Ascending aorta (tissue), 2 donors: ENCODE measurements around the gene SCIN. TPM values are rescaled to one million over a fixed set of nuclear protein-coding genes. Genes with fewer than 3 reads are reported as not detected.

Experiments
- DNase-seq, 2 donors: peaks; one replicate each; pipeline ENCODE4 v3.0.0-alpha.2; 2019; ENCODE audit warnings: low spot score in 2 of 2
- H3K27ac ChIP-seq, 2 donors: fragments of 200-600 bp; sonication (generic); one replicate each; pipeline ENCODE4 v1.5.1; 2016 to 2017; ENCODE audit warnings: mild to moderate bottlenecking in 1 of 2
- H3K27me3 ChIP-seq: fragments of 200-600 bp; sonication (generic); one replicate; pipeline ENCODE4 v1.5.1; 2017
- H3K36me3 ChIP-seq, 2 donors: fragments of 200-600 bp; sonication (generic); one replicate each; pipeline ENCODE4 v1.5.1; 2016
- H3K4me1 ChIP-seq, 2 donors: fragments of 200-600 bp; sonication (generic); one replicate each; pipeline ENCODE4 v1.5.1; 2016 to 2017; ENCODE audit warnings: mild to moderate bottlenecking in 1 of 2
- H3K4me3 ChIP-seq, 2 donors: fragments of 200-600 bp; sonication (generic); one replicate each; pipeline ENCODE4 v1.5.1; 2016 to 2017; ENCODE audit warnings: mild to moderate bottlenecking in 1 of 2
- H3K9me3 ChIP-seq, 2 donors: fragments of 200-600 bp; sonication (generic); one replicate each; pipeline ENCODE4 v1.5.1; 2016
- intact Hi-C: fragments of 100-400 bp; cut with DNase I; formaldehyde crosslinking; loops from one replicate; pipeline ENCODE4 v1.15.1; 2023
- total RNA-seq: library from RNA; depleted of rRNA; stranded (reverse); fragments of >200 nt; gene quantifications from one replicate; pipeline ENCODE4 v1.1.0, GENCODE V29; 2016
- TF ChIP-seq, protein P1 (sequence below), 3 experiments: fragments of 200-600 bp in 2 of 3; fragments of 450-650 bp in 1 of 3; sonication (generic) in 2 of 3; IDR thresholded peaks; one replicate each; pipeline ENCODE4 v1.5.1; 2016 to 2019; ENCODE audit warnings: antibody characterized with exemption in 3 of 3, mild to moderate bottlenecking in 1 of 3, moderate library complexity in 1 of 3

The SCIN gene
- total RNA-seq, 1 donor from 2014 or later = not detected

DNA sequence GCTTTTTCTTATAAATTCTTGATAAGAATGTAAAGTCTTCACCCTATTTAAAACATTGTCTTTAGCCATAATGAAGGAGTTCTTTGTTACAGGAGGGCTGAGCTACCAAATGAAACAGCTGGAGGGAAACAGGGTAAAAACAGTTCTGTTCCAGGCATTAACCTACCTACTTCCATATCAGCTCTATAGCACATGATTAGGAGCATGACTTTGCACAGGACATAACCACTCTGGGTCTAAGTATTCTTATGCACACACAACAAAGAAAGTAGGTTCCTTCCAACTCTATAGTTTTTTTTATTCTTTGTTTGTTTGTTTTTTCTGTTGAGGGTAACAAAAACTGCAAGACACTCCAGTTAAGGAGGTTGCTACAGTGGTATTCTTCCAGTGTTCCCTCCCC, 52.7 kb downstream of the SCIN start:
- Histone ChIP-seq H3K4me3 (no peak overlapping the region), H3K36me3 (no peaks in the 10 kb centered on the region), H3K27ac (no peak overlapping the region), H3K4me1 (no peaks in the 10 kb centered on the region), H3K27me3 (no peaks in the 10 kb centered on the region), H3K9me3 (no peaks in the 10 kb centered on the region)
- intact Hi-C loops = no loop called here
- TF ChIP-seq, protein P1, sequence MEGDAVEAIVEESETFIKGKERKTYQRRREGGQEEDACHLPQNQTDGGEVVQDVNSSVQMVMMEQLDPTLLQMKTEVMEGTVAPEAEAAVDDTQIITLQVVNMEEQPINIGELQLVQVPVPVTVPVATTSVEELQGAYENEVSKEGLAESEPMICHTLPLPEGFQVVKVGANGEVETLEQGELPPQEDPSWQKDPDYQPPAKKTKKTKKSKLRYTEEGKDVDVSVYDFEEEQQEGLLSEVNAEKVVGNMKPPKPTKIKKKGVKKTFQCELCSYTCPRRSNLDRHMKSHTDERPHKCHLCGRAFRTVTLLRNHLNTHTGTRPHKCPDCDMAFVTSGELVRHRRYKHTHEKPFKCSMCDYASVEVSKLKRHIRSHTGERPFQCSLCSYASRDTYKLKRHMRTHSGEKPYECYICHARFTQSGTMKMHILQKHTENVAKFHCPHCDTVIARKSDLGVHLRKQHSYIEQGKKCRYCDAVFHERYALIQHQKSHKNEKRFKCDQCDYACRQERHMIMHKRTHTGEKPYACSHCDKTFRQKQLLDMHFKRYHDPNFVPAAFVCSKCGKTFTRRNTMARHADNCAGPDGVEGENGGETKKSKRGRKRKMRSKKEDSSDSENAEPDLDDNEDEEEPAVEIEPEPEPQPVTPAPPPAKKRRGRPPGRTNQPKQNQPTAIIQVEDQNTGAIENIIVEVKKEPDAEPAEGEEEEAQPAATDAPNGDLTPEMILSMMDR (IDR thresholded peaks at IDR 0.05) = no peak
- DNase-seq = no peak

DNA sequence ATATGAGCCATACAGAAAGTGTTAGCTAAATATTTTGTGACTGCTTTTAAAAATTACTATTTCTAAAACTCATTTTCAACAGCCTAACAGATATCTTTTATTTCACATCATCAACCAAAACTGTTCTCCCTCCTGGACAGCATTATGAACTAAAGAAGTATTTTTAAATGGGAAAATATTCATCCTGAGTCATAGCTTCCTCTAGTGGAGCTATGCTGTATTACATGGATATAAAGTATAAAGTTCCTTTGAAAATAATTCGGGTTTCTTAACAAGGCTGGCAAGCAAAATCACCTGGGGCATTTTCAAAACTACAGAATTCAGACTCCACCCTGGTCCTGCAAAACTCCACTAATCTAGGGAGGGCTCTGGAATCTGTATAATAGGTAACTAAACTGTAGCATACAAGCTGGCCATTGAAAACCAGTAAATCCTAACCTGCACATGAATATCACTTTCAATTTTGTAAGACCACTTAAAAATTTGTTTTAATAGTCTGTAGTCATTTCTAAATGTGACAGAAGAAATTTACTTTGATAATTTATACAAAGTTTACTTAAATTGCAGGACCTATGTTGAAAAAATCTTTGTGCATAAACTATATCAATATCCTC, 53.5 kb downstream of the SCIN start:
- TF ChIP-seq, protein P1 (IDR thresholded peaks at IDR 0.05) = peak; percentile 44 to 65 (median 55)
- Histone ChIP-seq H3K27ac (no peak overlapping the region), H3K4me1 (no peaks in the 10 kb centered on the region), H3K27me3 (no peaks in the 10 kb centered on the region), H3K36me3 (no peaks in the 10 kb centered on the region), H3K9me3 (no peaks in the 10 kb centered on the region), H3K4me3 (no peak overlapping the region)
- no peak for DNase-seq
- intact Hi-C loops = no loop called here

DNA sequence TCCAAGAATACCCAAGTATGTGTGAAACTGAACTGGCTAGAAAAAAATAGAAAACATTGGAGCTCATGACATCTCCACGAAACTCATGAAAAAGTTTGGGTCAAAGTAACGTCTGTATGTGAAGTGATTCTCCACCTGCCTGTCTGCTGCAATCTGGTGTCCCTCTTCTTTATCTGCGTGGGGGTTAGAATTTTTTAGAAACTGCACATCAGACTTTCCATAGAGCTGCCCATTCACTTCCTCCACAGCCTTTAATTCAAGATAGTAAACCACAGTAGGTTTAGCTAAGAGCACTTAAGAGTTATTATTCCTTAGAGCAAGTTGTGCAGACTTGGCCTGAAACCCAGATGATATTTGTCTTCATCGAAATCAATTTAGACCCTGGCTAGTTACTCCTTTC, 55.3 kb downstream of the SCIN start:
- Histone ChIP-seq H3K9me3 (no peaks in the 10 kb centered on the region), H3K4me3 (no peak overlapping the region), H3K27me3 (no peaks in the 10 kb centered on the region), H3K27ac (no peak overlapping the region), H3K4me1 (no peaks in the 10 kb centered on the region), H3K36me3 (no peaks in the 10 kb centered on the region)
- TF ChIP-seq, protein P1 (IDR thresholded peaks at IDR 0.05) = no peak
- no peak for DNase-seq
- intact Hi-C loops = no loop called here

DNA sequence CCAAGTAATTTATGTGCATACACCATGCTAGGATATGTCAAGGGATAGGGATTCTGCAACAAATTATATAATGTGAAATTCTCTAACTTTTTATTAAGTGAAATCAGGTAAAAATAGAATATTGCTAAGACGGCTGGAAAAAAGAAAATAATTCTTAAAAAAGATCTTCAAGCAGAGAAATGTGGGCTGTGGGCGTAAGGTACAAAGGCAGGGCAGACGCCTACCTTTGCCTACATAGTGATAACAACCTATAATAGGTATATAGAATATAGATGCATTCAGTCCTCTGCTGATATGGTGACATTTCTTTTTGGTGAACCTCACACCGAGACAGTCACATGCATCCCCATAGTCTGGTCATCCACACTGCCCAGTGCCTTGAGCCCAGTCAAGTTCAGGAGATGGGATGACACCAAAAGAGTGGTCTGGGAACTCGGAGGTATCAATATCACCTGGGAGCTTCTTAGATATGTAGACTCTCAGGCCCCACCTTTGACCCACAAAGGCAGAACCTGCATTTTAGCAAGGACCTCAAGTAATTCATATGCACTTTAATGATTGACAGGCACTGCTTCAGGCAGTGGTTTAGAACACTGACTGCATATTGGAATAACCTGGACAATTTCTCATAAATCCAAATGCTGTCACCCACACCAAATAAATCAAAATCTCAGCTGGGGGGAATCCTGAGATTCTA, 59.4 kb downstream of the SCIN start:
- Histone ChIP-seq H3K4me3 (no peak overlapping the region), H3K27ac (no peak overlapping the region), H3K4me1 (no peaks in the 10 kb centered on the region), H3K36me3 (no peaks in the 10 kb centered on the region), H3K9me3 (no peaks in the 10 kb centered on the region), H3K27me3 (no peaks in the 10 kb centered on the region)
- TF ChIP-seq, protein P1 (IDR thresholded peaks at IDR 0.05) = no peak
- intact Hi-C loops = no loop called here
- no peak for DNase-seq

DNA sequence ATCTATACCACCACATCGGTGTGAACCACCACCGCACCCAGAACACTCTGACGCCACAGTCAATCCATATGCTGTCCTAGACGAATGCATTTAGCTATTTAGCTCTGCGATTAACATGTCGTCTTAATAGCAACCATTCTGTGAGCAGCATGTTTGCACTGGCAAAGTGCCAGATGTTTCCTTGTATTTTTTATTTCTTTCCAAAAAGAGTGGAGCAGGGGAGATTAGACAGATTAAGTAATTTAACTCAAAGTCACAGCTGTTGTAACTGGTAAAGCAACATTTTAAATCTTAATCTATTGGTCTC, 59.9 kb downstream of the SCIN start:
- Histone ChIP-seq H3K27ac (no peak overlapping the region), H3K9me3 (no peaks in the 10 kb centered on the region), H3K4me1 (no peaks in the 10 kb centered on the region), H3K27me3 (no peaks in the 10 kb centered on the region), H3K4me3 (no peak overlapping the region), H3K36me3 (no peaks in the 10 kb centered on the region)
- intact Hi-C loops = no loop called here
- TF ChIP-seq, protein P1 (IDR thresholded peaks at IDR 0.05) = no peak
- DNase-seq = no peak
